T-helper 1 cell treated with Interleukin-12 subunit alpha and Interleukin-12 subunit beta and Interleukin-4 antibody, amounts not matched to agents 30 ng/mL and 1 ng/mL, for 36 hours (primary cell): ENCODE data around the gene ACOT13. TPM values are rescaled to one million over a fixed set of nuclear protein-coding genes. Genes with fewer than 3 reads are reported as not detected.

Source experiments
- intact Hi-C: fragments of 100-400 bp; cut with micrococcal nuclease; formaldehyde crosslinking; loops from one replicate; pipeline ENCODE4 v1.15.1; 2024
- total RNA-seq: library from RNA; stranded (reverse); gene quantifications from 2 replicates; pipeline ENCODE4 v1.2.3, GENCODE V29; 2022

ACOT13 gene
- total RNA-seq, 1 donor from 2014 or later, result 21.0 TPM

DNA sequence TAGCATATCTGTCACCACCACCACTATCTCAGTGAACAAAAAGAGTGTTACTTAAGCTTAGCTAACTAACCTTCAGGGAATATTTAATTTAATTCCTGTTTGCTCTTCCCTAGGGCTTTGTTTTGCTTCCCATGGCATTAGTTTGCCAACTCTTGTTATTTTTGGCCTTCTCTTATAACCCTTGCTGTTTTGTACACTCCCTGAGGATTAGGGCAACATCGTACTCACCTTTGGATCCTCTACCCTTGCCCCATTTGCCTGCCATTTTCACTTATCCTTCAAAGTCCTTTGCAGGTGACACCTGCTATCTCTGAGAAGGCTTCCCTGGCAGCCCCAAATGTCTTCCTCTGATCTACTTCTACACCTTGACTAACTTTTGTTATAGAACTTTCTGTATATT lies 23.7 kb downstream of the ACOT13 start:
- intact Hi-C loops, result no loop called here

DNA sequence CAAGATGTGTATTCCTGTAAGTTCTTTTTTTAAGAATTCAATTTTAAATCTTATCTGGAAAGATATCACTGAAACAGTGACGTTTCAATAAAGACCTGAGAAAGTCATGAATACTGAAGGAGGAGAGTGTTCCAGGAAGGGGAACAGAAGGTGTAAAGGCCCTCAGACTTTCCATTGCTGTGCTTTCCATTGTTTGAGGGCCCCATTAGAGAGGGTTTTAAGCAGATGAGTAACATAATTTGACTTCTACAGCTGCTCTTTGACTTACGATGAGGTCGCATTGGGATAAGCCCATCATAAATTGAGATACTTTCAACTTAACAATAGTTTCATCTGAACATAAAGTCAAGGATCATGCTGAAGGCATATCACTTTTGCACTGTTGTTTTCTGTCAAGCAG lies 24.7 kb downstream of the ACOT13 start:
- intact Hi-C loops, result no loop called here

DNA sequence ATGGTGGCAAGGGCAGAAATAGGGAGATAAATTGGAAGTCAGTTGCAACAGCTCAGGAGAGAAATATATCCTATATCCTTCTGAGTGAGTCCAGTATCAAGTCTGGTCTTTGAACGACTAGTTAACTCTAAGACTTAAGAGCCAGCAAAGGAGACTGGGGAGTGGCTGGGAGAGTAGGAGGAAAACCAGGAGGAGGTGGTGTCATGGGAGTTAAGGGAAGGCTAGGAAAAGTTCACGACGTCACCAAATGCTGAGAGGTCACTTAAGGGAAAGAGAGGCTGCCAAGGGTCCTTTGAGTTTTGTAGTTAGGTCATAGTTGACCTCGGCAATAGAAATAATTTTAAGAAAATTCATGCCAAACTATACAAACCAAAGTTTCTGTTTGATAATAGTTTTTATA lies 25.1 kb downstream of the ACOT13 start:
- intact Hi-C loops, result no loop called here

DNA sequence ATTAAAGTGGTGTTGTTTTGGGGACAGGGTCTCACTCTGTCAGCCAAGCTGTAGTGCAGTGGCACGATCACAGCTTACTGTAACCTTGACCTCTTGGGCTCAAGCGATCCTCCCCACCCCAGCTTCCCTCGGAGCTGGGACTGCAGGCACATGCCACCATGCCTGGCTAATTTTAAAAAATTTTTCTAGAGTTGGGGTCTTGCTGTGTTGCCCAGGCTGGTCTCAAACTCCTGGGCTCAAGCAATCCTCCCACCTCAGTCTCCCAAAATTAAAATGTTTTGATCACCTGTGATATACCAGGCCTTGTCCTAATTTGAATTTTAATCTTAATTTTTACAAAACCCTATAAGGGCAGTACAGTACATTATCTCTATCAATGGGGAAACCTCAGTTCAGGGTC lies 25.5 kb downstream of the ACOT13 start:
- intact Hi-C loops, result no loop called here

DNA sequence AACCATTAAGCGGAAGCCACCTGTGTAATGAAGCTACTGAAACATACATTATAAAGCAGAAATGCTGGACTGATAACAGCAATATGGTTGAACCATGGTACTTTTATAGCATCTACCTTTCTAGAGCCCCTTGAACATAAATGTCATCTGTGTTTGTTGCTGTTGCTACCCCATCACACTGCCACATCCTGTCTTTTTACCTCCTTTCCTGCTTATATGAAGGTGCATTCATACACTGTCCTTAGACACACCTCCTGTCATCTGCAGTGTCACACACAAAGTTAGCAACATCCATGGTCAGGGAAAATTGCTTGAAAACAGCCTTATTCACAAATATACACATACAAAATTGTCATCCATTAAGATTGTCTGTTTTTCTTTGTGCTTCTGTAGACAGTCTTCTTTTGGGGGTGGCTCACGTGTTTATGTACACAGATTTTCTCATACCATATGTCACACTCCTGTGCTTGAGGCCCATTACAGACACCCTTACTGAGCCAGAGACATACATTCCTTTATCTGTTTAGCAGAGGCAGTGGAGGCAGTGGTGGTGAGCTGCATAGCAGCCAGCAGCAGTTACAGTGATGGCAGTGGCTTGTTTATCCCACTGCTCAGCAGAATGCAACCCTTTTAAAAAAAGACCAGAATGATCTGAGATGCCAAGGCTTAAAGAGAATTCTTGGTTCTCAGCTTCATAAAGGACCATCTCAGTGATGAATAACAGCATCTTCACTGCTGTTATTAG lies 26.1 kb downstream of the ACOT13 start:
- intact Hi-C loops, result no loop called here

DNA sequence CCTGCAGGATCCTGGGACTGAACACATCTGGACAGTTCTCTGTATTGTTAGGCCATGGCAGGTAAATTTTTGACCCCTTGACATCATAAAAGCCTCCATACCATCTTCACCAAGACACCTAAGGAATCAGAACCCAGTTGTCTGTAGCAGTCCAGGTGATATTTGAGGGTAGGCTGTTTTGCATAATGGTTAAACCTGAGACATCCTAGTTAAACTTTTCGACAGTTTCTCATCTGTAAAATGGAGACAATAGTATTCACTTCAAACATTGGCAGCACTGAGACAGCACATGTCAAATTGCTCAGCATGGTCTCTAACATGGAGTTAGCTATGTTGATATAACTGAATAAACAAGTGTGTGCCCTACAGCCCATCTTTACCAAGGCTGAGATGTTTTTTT lies 27.3 kb downstream of the ACOT13 start:
- intact Hi-C loops, result loop anchor here (2.0 kb wide), 1 partner anchor 47 kb away; the partner anchor contains the start of gene KIAA0319

DNA sequence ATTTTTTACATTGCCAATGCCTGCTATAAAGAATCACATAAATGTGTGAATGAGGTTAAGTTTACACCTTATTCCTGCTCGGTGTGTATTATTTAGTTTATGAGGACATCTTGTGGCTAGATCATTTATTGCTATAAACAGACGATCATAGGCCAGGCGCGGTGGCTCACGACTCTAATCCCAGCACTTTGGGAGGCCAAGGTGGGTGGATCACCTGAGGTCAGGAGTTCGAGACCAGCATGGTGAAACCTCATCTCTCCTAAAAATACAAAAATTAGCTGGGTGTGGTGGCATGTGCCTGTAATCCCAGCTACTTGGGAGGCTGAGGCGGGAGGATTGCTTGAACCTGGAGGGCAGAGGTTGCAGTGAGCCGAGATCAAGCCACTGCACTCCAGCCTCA lies 28.8 kb downstream of the ACOT13 start:
- intact Hi-C loops, result loop anchor here (1.0 to 2.0 kb wide), 7 partner anchors 29 to 412 kb away; partner anchors contain the start of genes KIAA0319 and TDP2

DNA sequence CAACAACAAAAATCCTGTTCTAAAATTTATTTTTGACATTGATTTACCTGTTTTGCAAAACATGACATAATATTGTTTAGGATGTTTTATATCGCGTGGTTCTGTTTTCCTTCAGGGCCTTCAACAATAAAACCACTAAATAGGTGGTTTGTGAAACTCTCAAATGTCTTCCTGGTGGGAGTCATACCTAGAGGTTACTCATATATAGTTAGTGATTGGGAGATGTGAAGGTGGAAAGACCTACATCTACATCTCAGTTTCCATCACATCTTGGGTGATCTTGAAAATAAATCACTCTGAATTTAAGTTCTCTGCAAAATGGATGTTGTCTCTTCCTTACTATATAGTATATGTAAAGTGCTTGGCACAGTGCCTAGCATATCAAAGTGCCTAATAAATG lies 29.2 kb downstream of the ACOT13 start:
- intact Hi-C loops, result no loop called here

DNA sequence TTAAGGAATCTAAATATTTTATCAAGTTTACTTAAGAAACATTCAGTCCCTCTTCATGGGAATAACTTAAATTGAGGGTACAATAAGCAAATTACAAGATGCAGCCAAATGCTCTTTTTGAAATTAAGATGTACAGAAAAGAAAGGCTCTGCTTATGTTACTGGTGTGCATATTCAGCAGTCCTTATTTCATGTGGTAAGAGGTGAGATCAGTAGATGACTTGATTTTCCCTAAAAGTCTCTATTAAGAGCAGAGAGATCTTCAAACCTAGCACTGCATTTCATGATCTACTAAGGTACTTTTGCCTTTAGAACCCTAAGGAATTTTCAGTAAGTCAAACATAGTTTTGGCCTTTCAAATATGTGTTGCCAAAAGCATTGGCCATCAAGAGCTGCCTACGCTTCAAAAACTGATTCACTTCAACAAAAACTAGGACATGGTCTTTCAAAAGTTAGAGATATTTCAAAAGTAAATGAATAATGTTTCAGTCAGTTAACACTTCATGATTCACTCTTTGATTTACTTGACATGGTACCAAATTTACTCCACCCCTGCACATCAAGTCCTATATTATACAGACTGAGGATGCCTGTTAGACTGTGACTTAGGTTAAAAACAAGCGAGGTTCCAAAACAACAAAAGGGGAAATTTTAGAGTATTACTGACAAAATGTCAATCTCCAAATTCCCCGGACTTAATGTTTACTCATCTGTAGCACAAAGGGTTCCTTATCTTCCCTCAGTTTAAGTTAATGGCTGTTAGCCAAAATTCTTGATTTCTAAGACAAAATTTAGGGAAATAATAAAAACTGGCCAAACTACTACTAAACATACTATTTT lies 32.9 kb downstream of the ACOT13 start:
- intact Hi-C loops, result no loop called here

DNA sequence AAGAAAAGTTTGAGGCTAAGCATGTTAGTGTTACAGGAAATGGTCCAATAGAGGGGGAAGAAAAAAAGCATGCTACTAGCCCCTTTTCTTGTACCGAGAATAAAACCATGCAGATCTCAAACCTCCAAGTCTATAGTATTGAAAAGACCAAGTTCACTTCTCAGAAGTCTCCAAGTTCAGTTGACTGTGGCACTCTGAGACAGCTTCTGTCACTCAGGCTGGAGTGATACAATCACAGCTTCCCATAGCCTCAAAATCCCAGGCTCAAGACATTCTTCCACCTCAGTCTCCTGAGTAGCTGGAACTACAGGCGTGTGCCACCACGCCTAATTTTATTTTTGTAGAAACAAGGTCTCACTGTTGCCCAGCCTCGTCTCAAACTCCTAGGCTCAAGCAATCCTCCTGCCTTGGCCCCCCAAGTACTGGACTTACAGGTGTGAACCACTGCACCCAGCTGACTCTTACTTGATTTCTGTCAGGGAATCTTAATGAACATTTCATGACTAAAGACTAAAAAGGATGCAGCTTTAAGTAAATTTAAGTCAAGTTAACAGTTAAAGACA lies 35.9 kb downstream of the ACOT13 start:
- intact Hi-C loops, result no loop called here

DNA sequence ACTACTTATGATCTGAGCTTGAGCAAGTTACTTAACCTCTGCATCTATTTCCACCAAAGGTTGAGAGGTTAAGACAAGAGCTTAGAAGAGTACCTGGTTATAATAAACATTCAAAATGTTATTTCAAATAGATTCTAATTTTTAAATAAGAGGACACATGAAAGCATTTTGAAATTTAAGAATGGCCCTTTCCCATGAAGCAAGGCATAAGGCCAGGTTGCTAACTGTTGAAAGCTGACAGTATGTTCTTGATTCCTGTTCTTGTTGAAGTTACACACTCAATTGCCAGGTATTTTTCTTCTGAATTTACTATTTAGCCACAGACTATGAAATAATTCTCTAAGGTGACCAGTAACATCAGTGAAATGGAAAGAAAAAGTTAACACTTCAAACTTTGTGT lies 37.6 kb downstream of the ACOT13 start:
- intact Hi-C loops, result loop anchor here (1.0 kb wide), 1 partner anchor 8 kb away; no protein-coding TSS in a partner anchor

DNA sequence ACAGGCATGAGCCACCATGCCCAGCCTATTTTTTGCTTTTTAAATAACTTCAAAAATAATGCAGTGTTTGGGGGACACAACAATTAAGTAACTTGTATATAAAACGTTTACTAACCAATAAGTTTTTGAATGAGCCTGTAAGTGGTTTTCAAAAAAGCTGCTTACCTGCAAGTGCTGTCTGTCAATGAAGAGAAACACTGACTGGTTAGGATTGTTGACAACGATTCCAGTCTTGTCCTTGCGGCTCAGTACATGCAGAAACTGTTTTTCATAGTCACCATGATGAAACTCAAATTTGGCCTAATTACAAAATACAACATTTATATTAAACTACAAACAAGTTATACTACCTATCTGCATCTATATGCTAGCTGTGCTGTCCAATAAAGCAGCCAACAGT lies 41.7 kb downstream of the ACOT13 start:
- intact Hi-C loops, result loop anchor here (1.0 kb wide), 1 partner anchor 9 kb away; no protein-coding TSS in a partner anchor

DNA sequence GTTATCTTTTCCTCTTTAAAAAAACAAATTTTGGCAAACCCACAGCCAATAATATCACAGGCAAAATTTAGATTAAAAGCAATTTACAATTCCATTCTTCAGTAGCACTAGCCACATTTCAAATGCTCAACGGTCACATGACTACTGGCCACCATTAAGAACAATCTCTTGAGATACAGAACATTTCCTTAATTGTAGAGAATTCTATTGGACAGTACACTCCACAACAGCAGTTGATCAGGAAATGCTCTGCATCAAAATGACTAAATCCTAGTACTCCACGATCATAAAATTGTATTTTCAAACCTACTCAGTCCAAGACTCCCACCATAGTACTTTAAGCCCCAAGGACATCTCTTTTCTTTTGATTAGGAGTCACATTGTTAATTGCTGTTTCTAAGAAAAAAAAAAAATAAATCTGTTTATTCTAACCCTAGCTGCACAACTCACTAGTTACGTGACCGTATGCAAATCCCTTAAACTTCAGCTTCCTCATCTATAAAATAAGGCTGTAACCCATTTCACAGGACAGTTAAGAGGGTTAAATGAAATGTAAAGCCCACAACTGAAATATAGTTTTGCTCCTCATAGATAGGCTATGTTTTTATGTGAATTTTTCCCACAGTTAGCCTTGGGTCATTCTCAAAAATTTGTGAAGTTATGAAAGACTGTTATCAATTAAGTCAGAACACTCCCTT lies 42.3 kb downstream of the ACOT13 start:
- intact Hi-C loops, result loop anchor here (1.0 kb wide), 1 partner anchor 8 kb away; no protein-coding TSS in a partner anchor

DNA sequence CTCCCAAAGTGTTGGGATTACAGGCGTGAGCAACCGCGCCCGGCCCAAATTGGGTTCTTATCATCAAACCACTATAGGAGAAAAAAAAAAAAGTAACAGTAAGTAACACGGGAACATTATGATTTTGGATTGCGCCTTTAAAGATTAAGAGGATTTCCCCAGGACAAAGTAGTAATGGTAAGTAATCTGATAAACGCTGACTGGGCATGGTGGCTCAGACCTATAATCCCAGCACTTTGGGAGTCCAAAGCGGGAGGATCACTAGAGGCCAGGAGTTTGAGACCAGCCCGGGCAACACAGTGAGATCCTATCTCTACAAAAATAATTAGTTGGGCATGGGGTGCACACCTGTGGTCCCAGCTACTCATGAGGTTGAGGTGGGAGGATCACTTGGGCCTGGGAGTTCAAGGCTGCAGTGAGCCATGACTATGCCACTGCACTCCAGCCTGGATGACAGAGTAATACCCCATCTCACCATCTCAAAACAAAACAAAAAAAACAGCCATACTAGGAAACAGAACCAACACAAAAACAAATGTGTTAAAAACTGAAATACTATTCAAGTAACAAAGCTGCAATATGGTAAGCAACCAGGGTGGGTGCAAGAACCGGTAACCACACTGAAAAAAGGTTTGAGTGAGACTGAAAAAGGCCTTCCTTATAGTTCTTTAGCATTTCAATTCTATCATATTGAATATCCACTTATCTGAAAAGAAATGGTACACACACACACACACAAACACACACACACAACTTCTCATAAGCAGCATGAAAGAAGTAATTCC lies 43.8 kb downstream of the ACOT13 start:
- intact Hi-C loops, result no loop called here

DNA sequence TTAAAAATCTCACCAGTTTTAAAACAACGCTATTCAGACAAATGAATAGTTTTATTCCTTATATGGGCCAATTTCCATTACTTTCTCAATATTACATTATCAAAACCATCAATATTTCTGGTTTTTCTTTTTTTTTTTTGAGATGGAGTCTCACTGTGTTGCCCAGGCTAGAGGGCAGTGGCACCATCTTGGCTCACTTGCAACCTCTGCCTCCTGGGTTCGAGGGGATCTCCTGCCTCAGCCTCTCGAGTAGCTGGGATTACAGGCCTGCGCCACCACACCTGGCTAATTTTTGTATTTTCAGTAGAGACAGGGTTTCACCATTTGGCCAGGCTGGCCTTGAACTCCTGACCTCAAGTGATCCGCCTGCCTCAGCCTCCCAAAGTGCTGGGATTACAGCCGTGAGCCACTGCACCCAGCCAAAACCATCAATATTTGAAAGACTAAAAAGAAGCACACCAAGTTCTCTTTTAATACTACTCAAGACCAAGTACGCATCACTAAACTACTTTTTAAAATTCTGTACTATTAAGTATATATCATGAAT lies 49.8 kb downstream of the ACOT13 start:
- intact Hi-C loops, result loop anchor here (1.0 to 5.0 kb wide), 2 partner anchors 7 to 356 kb away; no protein-coding TSS in a partner anchor

DNA sequence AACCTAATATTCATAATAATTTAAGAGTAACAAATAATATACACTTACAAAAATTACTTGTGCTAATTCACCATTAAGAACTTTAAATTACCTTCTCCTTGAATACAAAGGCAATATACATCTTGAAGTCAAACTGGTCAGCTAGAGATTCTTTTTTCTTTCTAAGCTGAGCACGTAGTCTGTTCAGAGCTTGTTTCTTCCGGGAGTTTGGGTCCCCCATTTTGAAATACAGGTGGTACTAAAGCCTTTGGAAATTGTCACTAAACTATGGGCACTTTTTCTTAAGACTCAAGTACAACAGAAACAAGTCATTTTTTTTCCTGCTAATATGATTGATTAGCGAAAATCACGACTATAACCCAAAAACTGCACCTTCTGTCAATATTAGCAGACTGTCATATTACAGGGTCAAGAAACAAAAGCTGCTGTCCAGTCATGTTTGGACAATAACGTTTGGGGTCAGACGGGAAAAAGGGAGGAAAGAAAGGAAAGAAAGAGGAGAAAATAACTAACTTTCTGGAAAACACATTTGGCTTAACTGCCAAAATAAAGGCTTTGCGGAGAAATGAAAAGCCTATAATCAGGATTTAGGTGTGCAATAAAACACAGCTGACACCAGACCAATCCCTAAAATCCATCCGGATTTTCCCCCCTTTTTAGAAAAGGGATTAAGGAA lies 51.7 kb downstream of the ACOT13 start:
- intact Hi-C loops, result loop anchor here (1.0 to 5.0 kb wide), 2 partner anchors 140 to 354 kb away; no protein-coding TSS in a partner anchor

DNA sequence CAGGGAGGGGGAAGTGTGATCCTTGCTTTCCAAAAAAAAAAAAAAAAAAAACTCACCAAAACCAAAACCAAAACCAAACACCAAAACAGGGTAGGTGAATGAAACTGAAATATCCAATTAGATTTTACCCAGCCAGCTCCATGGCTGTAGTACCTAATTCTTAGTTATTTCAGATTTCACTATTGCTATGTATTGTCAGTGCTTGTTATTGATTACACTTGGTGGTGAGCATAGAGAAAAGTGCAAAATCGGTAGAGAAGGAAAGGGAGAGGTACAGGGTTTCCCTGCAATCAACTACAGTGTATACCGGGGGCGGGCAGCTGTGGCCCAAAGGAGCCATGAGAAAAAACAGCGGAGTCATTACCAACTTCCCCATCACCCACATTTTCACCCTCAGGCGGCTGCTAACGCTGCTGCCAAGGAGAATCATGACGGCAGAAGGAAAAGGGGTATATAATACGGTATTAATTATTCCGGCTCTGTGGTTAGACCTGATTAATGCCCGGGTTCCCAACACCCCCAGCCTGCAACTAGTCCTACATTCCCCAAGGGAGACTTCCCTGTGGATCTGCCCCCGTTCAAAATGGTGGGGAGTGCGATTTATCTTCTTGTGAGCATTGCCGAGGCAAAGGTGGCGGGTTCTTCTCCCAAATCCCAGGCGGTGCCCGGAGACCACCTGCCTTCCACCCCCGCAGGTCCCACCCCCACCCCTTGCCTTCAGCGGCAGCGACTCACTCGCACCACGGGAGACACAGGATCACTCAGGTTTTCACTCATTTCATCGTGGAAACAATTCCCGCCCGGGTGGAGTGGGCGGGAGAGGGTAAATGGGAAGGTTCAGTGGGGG lies 52.5 kb downstream of the ACOT13 start, which contains the start of gene C6orf62:
C6orf62 (minus strand) TSS at position 30 of the 847 bp plus-strand sequence. CDS start 486 bp downstream, outside the sequence.
- intact Hi-C loops, result loop anchor here (1.0 to 5.0 kb wide), 2 partner anchors 139 to 353 kb away; no protein-coding TSS in a partner anchor

DNA sequence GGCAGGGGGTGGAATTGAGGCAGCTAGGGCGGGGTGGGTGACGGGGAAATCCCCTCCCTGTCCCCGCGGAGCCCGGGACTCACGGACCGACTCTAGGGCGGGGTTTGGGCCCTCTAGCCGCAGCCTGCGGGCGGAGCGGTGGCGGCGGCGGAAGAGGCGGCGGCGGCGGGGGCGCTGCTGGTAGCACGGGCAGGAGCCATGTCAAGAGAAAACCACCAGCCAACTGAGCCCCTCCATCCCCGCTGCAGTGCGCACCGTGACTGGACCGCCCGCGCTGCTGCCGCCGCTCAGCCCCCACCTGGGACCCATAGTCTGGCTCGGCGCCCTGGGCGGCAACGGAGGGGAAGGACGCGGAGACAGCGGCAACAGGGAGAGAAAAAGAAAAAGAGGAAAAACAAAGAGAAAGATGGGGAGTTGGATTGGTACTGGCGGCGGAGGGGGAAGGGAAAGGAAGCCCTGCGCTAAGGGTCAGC lies 53.3 kb downstream of the ACOT13 start:
- intact Hi-C loops, result loop anchor here (2.0 kb wide), 1 partner anchor 213 kb away; no protein-coding TSS in a partner anchor
